ENCODE data around the gene ANAPC16.
"Not testable (repeated sequence)": the region's sequence is repeated elsewhere in the genome, so short reads cannot be mapped to it uniquely, and the experiment has no call there.

The ANAPC16 gene

GRCh38 chr10:72223743-72224101, 7.9 kb downstream of the ANAPC16 start:
- Histone ChIP-seq H3K27ac (replicated peaks; ENCODE audit: low read length) (no peak overlapping the region), H3K36me3 (replicated peaks in 1 of 2; ENCODE audit: control insufficient read depth in 2 of 2, insufficient read depth in 2 of 2, low read length in 2 of 2) (peaks cover 9 to 55% of the 10 kb centered on the region in 2 donors), H3K9me3 (replicated peaks in 1 of 2; ENCODE audit: control insufficient read depth in 2 of 2, insufficient read depth in 1 of 2, low read depth in 1 of 2, low read length in 2 of 2) (no peaks in the 10 kb centered on the region), H4K8ac (ENCODE audit: low read depth, low read length) (no peak overlapping the region), H4K91ac (ENCODE audit: low read depth, low read length, poor library complexity) (no peak overlapping the region), H2BK15ac (ENCODE audit: low read length) (no peak overlapping the region), H2AFZ (ENCODE audit: low read length) (no peak overlapping the region), H3K4me3 (ENCODE audit: low read length in 2 of 2) (no peak overlapping the region), H2BK12ac (ENCODE audit: low read length) (no peak overlapping the region), H2AK5ac (ENCODE audit: low read depth, low read length) (no peak overlapping the region), H3K14ac (ENCODE audit: low read length) (no peak overlapping the region), H2BK5ac (ENCODE audit: low read length) (no peak overlapping the region), H3K27me3 (ENCODE audit: control insufficient read depth in 3 of 3, insufficient read depth in 3 of 3, low read depth in 1 of 3, low read length in 3 of 3) (no peaks in the 10 kb centered on the region), H3K4ac (ENCODE audit: low read length) (no peak overlapping the region), H3K9ac (ENCODE audit: low read depth, low read length, poor library complexity) (no peak overlapping the region), H2BK120ac (ENCODE audit: low read depth, low read length) (no peak overlapping the region), H3K23ac (ENCODE audit: low read depth, low read length, poor library complexity) (no peak overlapping the region), H3K4me1 (ENCODE audit: control insufficient read depth in 2 of 2, insufficient read depth in 1 of 2, low read depth in 1 of 2, low read length in 2 of 2) (no peaks in the 10 kb centered on the region), H3K79me1 (ENCODE audit: low read depth, low read length) (peaks cover 3% of the 10 kb centered on the region), H3K18ac (ENCODE audit: low read length) (no peak overlapping the region), H3K4me2 (ENCODE audit: insufficient read depth, low read length, poor library complexity, severe bottlenecking) (no peak overlapping the region)
- WGBS, 2 donors (ENCODE audit: extremely low coverage in 2 of 2, insufficient read length in 2 of 2, insufficient replicate concordance in 1 of 2), result no CpG with 5 or more reads among the region's 1 CpG
- no peak for DNase-seq (ENCODE audit: low spot score)

GRCh38 chr10:72224191-72224590, 8.4 kb downstream of the ANAPC16 start:
- H3K4me3 ChIP-seq (ENCODE audit: low read length in 2 of 2), result not testable (repeated sequence)

DNA sequence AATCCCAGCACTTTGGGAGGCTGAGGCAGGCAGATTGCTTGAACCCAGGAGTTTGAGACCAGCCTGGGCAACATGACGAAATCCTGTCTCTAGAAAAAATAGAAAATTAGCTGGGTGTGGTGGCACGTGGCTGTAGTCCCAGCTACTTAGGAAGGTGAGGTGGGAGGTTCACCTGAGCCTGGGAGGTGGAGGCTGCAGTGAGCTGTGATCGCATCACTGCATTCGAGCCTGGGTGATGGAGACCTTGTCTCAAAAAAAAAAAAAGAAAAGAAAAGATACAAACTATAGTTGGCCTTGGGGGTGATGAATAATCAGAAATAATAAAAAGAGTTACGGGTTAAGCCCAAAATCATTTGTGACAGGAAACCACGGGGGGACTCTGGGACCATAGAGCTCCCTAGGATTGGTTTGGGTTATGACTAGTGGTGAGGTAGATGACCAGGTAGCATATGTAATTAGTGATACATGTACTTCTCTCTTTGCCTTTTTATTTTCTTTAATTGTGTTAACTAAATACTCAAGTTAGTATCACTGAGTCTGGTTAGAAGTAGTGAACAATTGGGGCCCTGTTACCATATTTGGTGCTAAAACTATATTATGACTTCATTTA, 10.7 kb downstream of the ANAPC16 start:
- peaks cover 14 to 67% of the 10 kb centered on the region in 2 donors for H3K36me3 ChIP-seq (replicated peaks in 1 of 2; ENCODE audit: control insufficient read depth in 2 of 2, insufficient read depth in 2 of 2, low read length in 2 of 2)
- H4K8ac ChIP-seq (ENCODE audit: low read depth, low read length), result no peak overlapping the region
- H2AFZ ChIP-seq (ENCODE audit: low read length), result no peak overlapping the region
- no peak overlapping the region for H3K27ac ChIP-seq (replicated peaks; ENCODE audit: low read length)
- no peak overlapping the region for H3K4me2 ChIP-seq (ENCODE audit: insufficient read depth, low read length, poor library complexity, severe bottlenecking)
- no peak overlapping the region for H3K18ac ChIP-seq (ENCODE audit: low read length)
- no peak overlapping the region for H2BK12ac ChIP-seq (ENCODE audit: low read length)
- peaks cover 3% of the 10 kb centered on the region for H3K79me1 ChIP-seq (ENCODE audit: low read depth, low read length)
- H3K9me3 ChIP-seq (replicated peaks in 1 of 2; ENCODE audit: control insufficient read depth in 2 of 2, insufficient read depth in 1 of 2, low read depth in 1 of 2, low read length in 2 of 2), result no peaks in the 10 kb centered on the region
- H2BK5ac ChIP-seq (ENCODE audit: low read length), result no peak overlapping the region
- no peak overlapping the region for H3K23ac ChIP-seq (ENCODE audit: low read depth, low read length, poor library complexity)
- no peak overlapping the region for H3K4ac ChIP-seq (ENCODE audit: low read length)
- peaks cover 1 to 3% of the 10 kb centered on the region in 2 donors for H3K4me1 ChIP-seq (ENCODE audit: control insufficient read depth in 2 of 2, insufficient read depth in 1 of 2, low read depth in 1 of 2, low read length in 2 of 2)
- H2BK120ac ChIP-seq (ENCODE audit: low read depth, low read length), result no peak overlapping the region
- H2BK15ac ChIP-seq (ENCODE audit: low read length), result no peak overlapping the region
- H4K91ac ChIP-seq (ENCODE audit: low read depth, low read length, poor library complexity), result no peak overlapping the region
- no peak overlapping the region for H3K14ac ChIP-seq (ENCODE audit: low read length)
- no peak overlapping the region for H2AK5ac ChIP-seq (ENCODE audit: low read depth, low read length)
- H3K27me3 ChIP-seq (ENCODE audit: control insufficient read depth in 3 of 3, insufficient read depth in 3 of 3, low read depth in 1 of 3, low read length in 3 of 3), result no peaks in the 10 kb centered on the region
- H3K4me3 ChIP-seq (ENCODE audit: low read length in 2 of 2), result no peak overlapping the region
- no CpG with 5 or more reads among the region's 6 CpGs for WGBS, 2 donors (ENCODE audit: extremely low coverage in 2 of 2, insufficient read length in 2 of 2, insufficient replicate concordance in 1 of 2)
- DNase-seq (ENCODE audit: low spot score), result no peak
- no peak overlapping the region for H3K9ac ChIP-seq (ENCODE audit: low read depth, low read length, poor library complexity)

More at GRCh38 chr10:72224191-72224590, 8.4 kb downstream of the ANAPC16 start:
- H2BK15ac ChIP-seq (ENCODE audit: low read length); H3K4ac ChIP-seq (ENCODE audit: low read length); H2AK5ac ChIP-seq (ENCODE audit: low read depth, low read length); H3K9me3 ChIP-seq (replicated peaks in 1 of 2; ENCODE audit: control insufficient read depth in 2 of 2, insufficient read depth in 1 of 2, low read depth in 1 of 2, low read length in 2 of 2); H4K8ac ChIP-seq (ENCODE audit: low read depth, low read length); H3K27ac ChIP-seq (replicated peaks; ENCODE audit: low read length); H2BK12ac ChIP-seq (ENCODE audit: low read length); H4K91ac ChIP-seq (ENCODE audit: low read depth, low read length, poor library complexity); H3K79me1 ChIP-seq (ENCODE audit: low read depth, low read length); H3K18ac ChIP-seq (ENCODE audit: low read length); DNase-seq (ENCODE audit: low spot score); H3K9ac ChIP-seq (ENCODE audit: low read depth, low read length, poor library complexity); H3K27me3 ChIP-seq (ENCODE audit: control insufficient read depth in 3 of 3, insufficient read depth in 3 of 3, low read depth in 1 of 3, low read length in 3 of 3); H2BK120ac ChIP-seq (ENCODE audit: low read depth, low read length); H2AFZ ChIP-seq (ENCODE audit: low read length); H3K23ac ChIP-seq (ENCODE audit: low read depth, low read length, poor library complexity); H2BK5ac ChIP-seq (ENCODE audit: low read length); H3K4me1 ChIP-seq (ENCODE audit: control insufficient read depth in 2 of 2, insufficient read depth in 1 of 2, low read depth in 1 of 2, low read length in 2 of 2); H3K4me2 ChIP-seq (ENCODE audit: insufficient read depth, low read length, poor library complexity, severe bottlenecking); H3K14ac ChIP-seq (ENCODE audit: low read length): not testable (repeated sequence)
- no CpG with 5 or more reads among the region's 6 CpGs for whole genome bisulfite sequencing, 2 donors (ENCODE audit: extremely low coverage in 2 of 2, insufficient read length in 2 of 2, insufficient replicate concordance in 1 of 2)
- H3K36me3 ChIP-seq (replicated peaks in 1 of 2; ENCODE audit: control insufficient read depth in 2 of 2, insufficient read depth in 2 of 2, low read length in 2 of 2), result peaks cover 9 to 59% of the 10 kb centered on the region in 2 donors

GRCh38 chr10:72227826-72228225, 12.0 kb downstream of the ANAPC16 start:
- Histone ChIP-seq H3K79me1 (ENCODE audit: low read depth, low read length) (peaks cover 3% of the 10 kb centered on the region), H3K23ac (ENCODE audit: low read depth, low read length, poor library complexity) (no peak overlapping the region), H3K27me3 (ENCODE audit: control insufficient read depth in 3 of 3, insufficient read depth in 3 of 3, low read depth in 1 of 3, low read length in 3 of 3) (no peaks in the 10 kb centered on the region), H4K91ac (ENCODE audit: low read depth, low read length, poor library complexity) (no peak overlapping the region), H3K9ac (ENCODE audit: low read depth, low read length, poor library complexity) (no peak overlapping the region), H3K4me1 (ENCODE audit: control insufficient read depth in 2 of 2, insufficient read depth in 1 of 2, low read depth in 1 of 2, low read length in 2 of 2) (peaks cover 1 to 3% of the 10 kb centered on the region in 2 donors), H3K9me3 (replicated peaks in 1 of 2; ENCODE audit: control insufficient read depth in 2 of 2, insufficient read depth in 1 of 2, low read depth in 1 of 2, low read length in 2 of 2) (no peaks in the 10 kb centered on the region), H2BK15ac (ENCODE audit: low read length) (no peak overlapping the region), H2AK5ac (ENCODE audit: low read depth, low read length) (no peak overlapping the region), H3K4me2 (ENCODE audit: insufficient read depth, low read length, poor library complexity, severe bottlenecking) (no peak overlapping the region), H2BK5ac (ENCODE audit: low read length) (no peak overlapping the region), H3K36me3 (replicated peaks in 1 of 2; ENCODE audit: control insufficient read depth in 2 of 2, insufficient read depth in 2 of 2, low read length in 2 of 2) (peaks cover 15 to 75% of the 10 kb centered on the region in 2 donors), H3K27ac (replicated peaks; ENCODE audit: low read length) (no peak overlapping the region), H2AFZ (ENCODE audit: low read length) (no peak overlapping the region), H3K4ac (ENCODE audit: low read length) (no peak overlapping the region), H3K4me3 (ENCODE audit: low read length in 2 of 2) (no peak overlapping the region), H2BK120ac (ENCODE audit: low read depth, low read length) (no peak overlapping the region), H3K18ac (ENCODE audit: low read length) (no peak overlapping the region), H2BK12ac (ENCODE audit: low read length) (no peak overlapping the region), H4K8ac (ENCODE audit: low read depth, low read length) (no peak overlapping the region), H3K14ac (ENCODE audit: low read length) (no peak overlapping the region)
- no peak for DNase-seq (ENCODE audit: low spot score)
- WGBS, 2 donors (ENCODE audit: extremely low coverage in 2 of 2, insufficient read length in 2 of 2, insufficient replicate concordance in 1 of 2), result no CpG with 5 or more reads among the region's 6 CpGs
